ENCODE measurements around the gene PDXP. TPM values are rescaled to one million over a fixed set of nuclear protein-coding genes. Genes with fewer than 3 reads are reported as not detected.

PDXP gene
- total and polyA plus RNA-seq, 2 experiments from 2014 or later = 15.0 to 55.6 TPM

DNA sequence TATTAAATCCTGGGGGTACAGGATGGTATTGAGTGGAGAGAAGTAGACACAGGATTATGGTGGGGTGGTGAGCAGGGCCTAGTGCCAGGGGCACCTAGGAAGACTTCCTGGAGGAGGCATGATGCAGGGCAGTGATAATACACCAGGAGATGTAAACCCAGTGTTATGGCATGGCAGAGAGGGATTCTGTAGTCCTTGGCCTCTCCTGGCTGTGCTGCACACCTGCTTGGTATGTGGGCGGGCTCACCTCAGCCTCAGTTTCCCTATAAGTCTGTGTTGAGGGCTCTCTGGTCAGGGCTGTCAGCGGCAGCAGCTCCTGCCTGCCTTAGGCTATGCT lies 2.2 kb downstream of the PDXP start:
- Mint-ChIP-seq H3K36me3 (ENCODE audit: low read depth) (peaks cover 8% of the 10 kb centered on the region), H3K4me1 (peaks cover 25% of the 10 kb centered on the region), H3K9me3 (no peaks in the 10 kb centered on the region; the same call in 2 of the 3 replicates), H3K27me3 (ENCODE audit: insufficient read depth, low read depth, poor library complexity) (peaks cover 11% of the 10 kb centered on the region), H3K4me3 (peak overlapping the region; percentile 89), H3K27ac (no peak overlapping the region)
- Histone ChIP-seq H3K27ac (ENCODE audit: low read depth) (no peak overlapping the region), H3K4me1 (ENCODE audit: insufficient read depth) (peaks cover 5% of the 10 kb centered on the region; the same call in 1 of the 2 replicates), H3F3A (replicated peaks; ENCODE audit: low read depth) (peaks cover 15% of the 10 kb centered on the region; the same call in 1 of the 2 replicates), H4K20me1 (replicated peaks; ENCODE audit: insufficient read depth) (peaks cover 30% of the 10 kb centered on the region), H2AFZ (no peak overlapping the region), H3K36me3 (ENCODE audit: insufficient read depth) (no peaks in the 10 kb centered on the region), H3K4me3 (no peak overlapping the region), H3K27me3 (ENCODE audit: insufficient read depth) (no peaks in the 10 kb centered on the region), H3K79me2 (replicated peaks; ENCODE audit: insufficient read depth) (peaks cover 59% of the 10 kb centered on the region), H3K4me2 (no peak overlapping the region), H3K9me2 (ENCODE audit: insufficient read depth) (no peaks in the 10 kb centered on the region)
- TF ChIP-seq, protein P1, sequence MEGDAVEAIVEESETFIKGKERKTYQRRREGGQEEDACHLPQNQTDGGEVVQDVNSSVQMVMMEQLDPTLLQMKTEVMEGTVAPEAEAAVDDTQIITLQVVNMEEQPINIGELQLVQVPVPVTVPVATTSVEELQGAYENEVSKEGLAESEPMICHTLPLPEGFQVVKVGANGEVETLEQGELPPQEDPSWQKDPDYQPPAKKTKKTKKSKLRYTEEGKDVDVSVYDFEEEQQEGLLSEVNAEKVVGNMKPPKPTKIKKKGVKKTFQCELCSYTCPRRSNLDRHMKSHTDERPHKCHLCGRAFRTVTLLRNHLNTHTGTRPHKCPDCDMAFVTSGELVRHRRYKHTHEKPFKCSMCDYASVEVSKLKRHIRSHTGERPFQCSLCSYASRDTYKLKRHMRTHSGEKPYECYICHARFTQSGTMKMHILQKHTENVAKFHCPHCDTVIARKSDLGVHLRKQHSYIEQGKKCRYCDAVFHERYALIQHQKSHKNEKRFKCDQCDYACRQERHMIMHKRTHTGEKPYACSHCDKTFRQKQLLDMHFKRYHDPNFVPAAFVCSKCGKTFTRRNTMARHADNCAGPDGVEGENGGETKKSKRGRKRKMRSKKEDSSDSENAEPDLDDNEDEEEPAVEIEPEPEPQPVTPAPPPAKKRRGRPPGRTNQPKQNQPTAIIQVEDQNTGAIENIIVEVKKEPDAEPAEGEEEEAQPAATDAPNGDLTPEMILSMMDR (conservative IDR thresholded peaks at IDR 0.05; ENCODE audit: low read depth in 2 of 2) = no peak
- TF ChIP-seq EZH2phosphoT487 (IDR thresholded peaks at IDR 0.05; ENCODE audit: unreplicated experiment) = no peak
- DNase-seq (ENCODE audit: low spot score) = no peak
- no peak for ATAC-seq

DNA sequence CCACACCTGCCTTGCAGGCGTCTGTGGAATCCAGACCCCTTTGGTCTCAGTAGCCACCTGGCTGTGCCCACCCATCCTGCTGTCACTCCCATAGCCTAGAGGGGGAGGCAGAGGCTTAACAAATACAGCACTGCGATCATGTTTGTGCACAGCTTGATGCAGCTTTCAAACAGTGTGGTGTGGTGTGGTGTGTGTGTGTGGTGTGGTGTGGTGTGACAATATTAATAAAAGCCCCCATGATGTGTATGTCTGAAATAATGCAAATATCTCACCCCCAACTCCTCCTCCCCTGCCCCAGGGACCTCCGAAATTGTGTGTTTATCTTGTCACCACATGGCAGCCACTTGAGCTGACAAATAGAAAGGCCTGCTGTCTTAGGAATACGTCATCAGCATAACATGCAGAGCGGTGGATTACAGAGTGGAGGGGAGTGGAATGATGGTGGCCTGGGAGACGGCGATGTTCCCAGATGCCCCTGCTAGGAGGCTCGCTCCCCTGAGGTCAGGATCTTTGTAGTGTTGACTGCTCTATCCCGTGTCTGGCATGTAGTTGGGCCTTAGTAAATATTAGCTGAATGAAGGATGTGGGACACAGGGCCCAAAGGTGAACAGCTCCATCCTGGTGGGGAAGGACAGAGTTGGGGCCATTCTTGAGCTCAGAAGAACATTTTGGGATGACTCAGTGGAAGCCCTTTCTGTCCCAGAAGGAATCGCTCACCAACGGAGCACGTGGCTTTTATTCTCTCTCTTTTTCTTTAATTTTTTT lies 2.8 kb downstream of the PDXP start:
- Histone ChIP-seq H2AFZ (no peak overlapping the region), H3K79me2 (replicated peaks; ENCODE audit: insufficient read depth) (peaks cover 59% of the 10 kb centered on the region), H3K4me1 (ENCODE audit: insufficient read depth) (peaks cover 5% of the 10 kb centered on the region; the same call in 1 of the 2 replicates), H4K20me1 (replicated peaks; ENCODE audit: insufficient read depth) (peaks cover 30% of the 10 kb centered on the region), H3K27ac (ENCODE audit: low read depth) (no peak overlapping the region), H3K9me2 (ENCODE audit: insufficient read depth) (no peaks in the 10 kb centered on the region), H3K4me3 (no peak overlapping the region), H3K4me2 (no peak overlapping the region), H3F3A (replicated peaks; ENCODE audit: low read depth) (peaks cover 15% of the 10 kb centered on the region; the same call in 1 of the 2 replicates), H3K27me3 (ENCODE audit: insufficient read depth) (no peaks in the 10 kb centered on the region), H3K36me3 (ENCODE audit: insufficient read depth) (no peaks in the 10 kb centered on the region)
- Mint-ChIP-seq H3K27me3 (ENCODE audit: insufficient read depth, low read depth, poor library complexity) (peaks cover 15% of the 10 kb centered on the region), H3K27ac (no peak overlapping the region), H3K36me3 (ENCODE audit: low read depth) (peaks cover 13% of the 10 kb centered on the region), H3K9me3 (no peaks in the 10 kb centered on the region; the same call in 2 of the 3 replicates), H3K4me1 (peaks cover 25% of the 10 kb centered on the region), H3K4me3 (peak overlapping the region; percentile 89; the same call in 2 of the 3 replicates)
- no peak for ATAC-seq
- peak; percentile 28 for DNase-seq (ENCODE audit: low spot score)
- TF ChIP-seq, protein P1 (conservative IDR thresholded peaks at IDR 0.05; ENCODE audit: low read depth in 2 of 2) = peak; percentile 43 to 58
- no peak for TF ChIP-seq JUNB (IDR thresholded peaks at IDR 0.05; ENCODE audit: unreplicated experiment)

GRCh38 chr22:37662039-37662438 lies 3.5 kb downstream of the PDXP start:
- H4K20me1 ChIP-seq (replicated peaks; ENCODE audit: insufficient read depth) = peaks cover 30% of the 10 kb centered on the region
- Mint-ChIP-seq H3K27me3 (ENCODE audit: insufficient read depth, low read depth, poor library complexity) (peaks cover 15% of the 10 kb centered on the region), H3K36me3 (ENCODE audit: low read depth) (peaks cover 20% of the 10 kb centered on the region), H3K4me3 (no peak overlapping the region; the same call in 2 of the 3 replicates), H3K27ac (no peak overlapping the region), H3K9me3 (no peaks in the 10 kb centered on the region; the same call in 2 of the 3 replicates), H3K4me1 (peaks cover 25% of the 10 kb centered on the region)
- no peak overlapping the region for H3K4me2 ChIP-seq
- H2AFZ ChIP-seq = no peak overlapping the region
- peaks cover 59% of the 10 kb centered on the region for H3K79me2 ChIP-seq (replicated peaks; ENCODE audit: insufficient read depth)
- DNase-seq (ENCODE audit: low spot score) (no peak), ATAC-seq (no peak)
- no peaks in the 10 kb centered on the region for H3K36me3 ChIP-seq (ENCODE audit: insufficient read depth)
- no peaks in the 10 kb centered on the region for H3K9me2 ChIP-seq (ENCODE audit: insufficient read depth)
- H3K4me3 ChIP-seq = no peak overlapping the region
- H3F3A ChIP-seq (replicated peaks; ENCODE audit: low read depth) = 0 out of 2 replicates have a peak, but pooled peaks cover 15% of the 10 kb centered on the region
- H3K27ac ChIP-seq (ENCODE audit: low read depth) = no peak overlapping the region
- no peaks in the 10 kb centered on the region for H3K27me3 ChIP-seq (ENCODE audit: insufficient read depth)
- peaks cover 5% of the 10 kb centered on the region; the same call in 1 of the 2 replicates for H3K4me1 ChIP-seq (ENCODE audit: insufficient read depth)
- no peak for TF ChIP-seq EZH2 (IDR thresholded peaks at IDR 0.05; ENCODE audit: low read depth, unreplicated experiment)

Data from GM23338 (cell line).